Ishikawa (cell line): Measurements from ENCODE around the gene LRRC55.

Experiments
- CEBPB ChIP-seq: IDR thresholded peaks from 2 replicates; pipeline ENCODE4 v1.6.1; 2012
- CREB1 ChIP-seq: IDR thresholded peaks from 2 replicates; pipeline ENCODE4 v1.6.1; 2012; ENCODE audit warnings: low read depth
- EGR1 ChIP-seq: IDR thresholded peaks from 2 replicates; pipeline ENCODE4 v1.6.1; 2012
- EP300 ChIP-seq: IDR thresholded peaks from 2 replicates; pipeline ENCODE4 v1.6.1; 2012; ENCODE audit warnings: borderline replicate concordance
- FOXM1 ChIP-seq: IDR thresholded peaks from 2 replicates; pipeline ENCODE4 v1.6.1; 2012; ENCODE audit warnings: low read depth, borderline replicate concordance
- NFIC ChIP-seq: IDR thresholded peaks from 2 replicates; pipeline ENCODE4 v1.6.1; 2012
- RAD21 ChIP-seq: IDR thresholded peaks from 2 replicates; pipeline ENCODE4 v1.6.1; 2012; ENCODE audit warnings: low read depth
- TAF1 ChIP-seq: IDR thresholded peaks from 2 replicates; pipeline ENCODE4 v1.6.1; 2012; ENCODE audit warnings: low read depth, mild to moderate bottlenecking
- TCF12 ChIP-seq: IDR thresholded peaks from 2 replicates; pipeline ENCODE4 v1.6.1; 2012; ENCODE audit warnings: low read depth
- TEAD4 ChIP-seq: IDR thresholded peaks from 2 replicates; pipeline ENCODE4 v1.6.1; 2012
- YY1 ChIP-seq: IDR thresholded peaks from 2 replicates; pipeline ENCODE4 v1.6.1; 2012; ENCODE audit warnings: low read depth
- ZBTB7A ChIP-seq: IDR thresholded peaks from 2 replicates; pipeline ENCODE4 v1.6.1; 2012; ENCODE audit warnings: low read depth
- TF ChIP-seq, protein P1 (sequence below): IDR thresholded peaks from 2 replicates; pipeline ENCODE4 v1.6.1; 2012; ENCODE audit warnings: low read depth, mild to moderate bottlenecking
- TF ChIP-seq, protein P2 (sequence below): IDR thresholded peaks from 2 replicates; pipeline ENCODE4 v1.6.1; 2012
- TF ChIP-seq, protein P3 (sequence below): IDR thresholded peaks from 2 replicates; pipeline ENCODE4 v1.6.1; 2012

LRRC55 gene

DNA sequence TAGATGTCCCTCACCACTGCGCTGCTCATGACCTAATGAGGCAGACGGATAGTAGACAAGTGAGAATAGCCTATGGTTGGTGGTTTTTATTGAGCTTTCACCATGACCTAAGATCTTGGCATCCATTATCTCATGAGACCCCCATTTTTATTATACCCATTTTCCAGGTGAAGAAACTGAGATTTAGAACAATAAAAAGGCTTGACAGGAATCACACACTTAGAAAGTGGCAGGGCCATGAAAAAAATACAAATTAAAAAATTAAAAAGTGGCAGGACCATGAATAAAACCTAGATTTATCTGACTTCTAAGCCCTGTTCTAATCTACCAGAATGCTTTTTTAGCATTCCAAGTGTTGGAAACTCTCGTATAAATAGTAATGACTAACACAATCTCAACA lies 1.1 kb downstream of the LRRC55 start:
- TF ChIP-seq CREB1, result no peak
- no peak for TF ChIP-seq EGR1
- TF ChIP-seq TEAD4, result no peak
- TF ChIP-seq CEBPB, result no peak
- no peak for TF ChIP-seq ZBTB7A

DNA sequence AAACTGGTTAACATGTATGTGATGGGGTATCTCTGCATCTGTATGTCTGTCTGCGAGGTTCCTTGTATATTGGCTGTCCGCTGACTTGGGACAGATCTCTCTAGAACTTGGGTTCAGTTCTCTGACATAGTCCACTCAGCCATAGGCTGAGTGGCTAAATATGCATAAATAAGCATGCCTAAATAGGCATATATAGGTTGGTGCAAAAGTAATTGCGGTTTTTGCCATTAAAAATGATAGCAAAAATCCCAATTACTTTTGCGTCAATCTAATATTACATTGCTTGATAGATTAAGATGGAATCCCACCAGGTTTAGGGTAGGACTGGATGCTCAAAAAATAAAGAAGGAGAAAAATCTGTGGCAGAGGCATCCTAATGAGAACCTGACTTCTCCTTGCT lies 8.8 kb downstream of the LRRC55 start:
- TF ChIP-seq, protein P1, sequence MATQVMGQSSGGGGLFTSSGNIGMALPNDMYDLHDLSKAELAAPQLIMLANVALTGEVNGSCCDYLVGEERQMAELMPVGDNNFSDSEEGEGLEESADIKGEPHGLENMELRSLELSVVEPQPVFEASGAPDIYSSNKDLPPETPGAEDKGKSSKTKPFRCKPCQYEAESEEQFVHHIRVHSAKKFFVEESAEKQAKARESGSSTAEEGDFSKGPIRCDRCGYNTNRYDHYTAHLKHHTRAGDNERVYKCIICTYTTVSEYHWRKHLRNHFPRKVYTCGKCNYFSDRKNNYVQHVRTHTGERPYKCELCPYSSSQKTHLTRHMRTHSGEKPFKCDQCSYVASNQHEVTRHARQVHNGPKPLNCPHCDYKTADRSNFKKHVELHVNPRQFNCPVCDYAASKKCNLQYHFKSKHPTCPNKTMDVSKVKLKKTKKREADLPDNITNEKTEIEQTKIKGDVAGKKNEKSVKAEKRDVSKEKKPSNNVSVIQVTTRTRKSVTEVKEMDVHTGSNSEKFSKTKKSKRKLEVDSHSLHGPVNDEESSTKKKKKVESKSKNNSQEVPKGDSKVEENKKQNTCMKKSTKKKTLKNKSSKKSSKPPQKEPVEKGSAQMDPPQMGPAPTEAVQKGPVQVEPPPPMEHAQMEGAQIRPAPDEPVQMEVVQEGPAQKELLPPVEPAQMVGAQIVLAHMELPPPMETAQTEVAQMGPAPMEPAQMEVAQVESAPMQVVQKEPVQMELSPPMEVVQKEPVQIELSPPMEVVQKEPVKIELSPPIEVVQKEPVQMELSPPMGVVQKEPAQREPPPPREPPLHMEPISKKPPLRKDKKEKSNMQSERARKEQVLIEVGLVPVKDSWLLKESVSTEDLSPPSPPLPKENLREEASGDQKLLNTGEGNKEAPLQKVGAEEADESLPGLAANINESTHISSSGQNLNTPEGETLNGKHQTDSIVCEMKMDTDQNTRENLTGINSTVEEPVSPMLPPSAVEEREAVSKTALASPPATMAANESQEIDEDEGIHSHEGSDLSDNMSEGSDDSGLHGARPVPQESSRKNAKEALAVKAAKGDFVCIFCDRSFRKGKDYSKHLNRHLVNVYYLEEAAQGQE, result no peak
- TF ChIP-seq, protein P2, sequence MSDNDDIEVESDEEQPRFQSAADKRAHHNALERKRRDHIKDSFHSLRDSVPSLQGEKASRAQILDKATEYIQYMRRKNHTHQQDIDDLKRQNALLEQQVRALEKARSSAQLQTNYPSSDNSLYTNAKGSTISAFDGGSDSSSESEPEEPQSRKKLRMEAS, result no peak
- no peak for TF ChIP-seq CREB1
- no peak for TF ChIP-seq NFIC
- no peak for TF ChIP-seq TAF1
- TF ChIP-seq, protein P3, sequence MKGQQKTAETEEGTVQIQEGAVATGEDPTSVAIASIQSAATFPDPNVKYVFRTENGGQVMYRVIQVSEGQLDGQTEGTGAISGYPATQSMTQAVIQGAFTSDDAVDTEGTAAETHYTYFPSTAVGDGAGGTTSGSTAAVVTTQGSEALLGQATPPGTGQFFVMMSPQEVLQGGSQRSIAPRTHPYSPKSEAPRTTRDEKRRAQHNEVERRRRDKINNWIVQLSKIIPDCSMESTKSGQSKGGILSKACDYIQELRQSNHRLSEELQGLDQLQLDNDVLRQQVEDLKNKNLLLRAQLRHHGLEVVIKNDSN, result no peak
- no peak for TF ChIP-seq ZBTB7A
- TF ChIP-seq EGR1, result no peak
- no peak for TF ChIP-seq TEAD4
- no peak for TF ChIP-seq EP300
- TF ChIP-seq CEBPB, result no peak
- TF ChIP-seq RAD21, result no peak
- TF ChIP-seq YY1, result no peak

DNA sequence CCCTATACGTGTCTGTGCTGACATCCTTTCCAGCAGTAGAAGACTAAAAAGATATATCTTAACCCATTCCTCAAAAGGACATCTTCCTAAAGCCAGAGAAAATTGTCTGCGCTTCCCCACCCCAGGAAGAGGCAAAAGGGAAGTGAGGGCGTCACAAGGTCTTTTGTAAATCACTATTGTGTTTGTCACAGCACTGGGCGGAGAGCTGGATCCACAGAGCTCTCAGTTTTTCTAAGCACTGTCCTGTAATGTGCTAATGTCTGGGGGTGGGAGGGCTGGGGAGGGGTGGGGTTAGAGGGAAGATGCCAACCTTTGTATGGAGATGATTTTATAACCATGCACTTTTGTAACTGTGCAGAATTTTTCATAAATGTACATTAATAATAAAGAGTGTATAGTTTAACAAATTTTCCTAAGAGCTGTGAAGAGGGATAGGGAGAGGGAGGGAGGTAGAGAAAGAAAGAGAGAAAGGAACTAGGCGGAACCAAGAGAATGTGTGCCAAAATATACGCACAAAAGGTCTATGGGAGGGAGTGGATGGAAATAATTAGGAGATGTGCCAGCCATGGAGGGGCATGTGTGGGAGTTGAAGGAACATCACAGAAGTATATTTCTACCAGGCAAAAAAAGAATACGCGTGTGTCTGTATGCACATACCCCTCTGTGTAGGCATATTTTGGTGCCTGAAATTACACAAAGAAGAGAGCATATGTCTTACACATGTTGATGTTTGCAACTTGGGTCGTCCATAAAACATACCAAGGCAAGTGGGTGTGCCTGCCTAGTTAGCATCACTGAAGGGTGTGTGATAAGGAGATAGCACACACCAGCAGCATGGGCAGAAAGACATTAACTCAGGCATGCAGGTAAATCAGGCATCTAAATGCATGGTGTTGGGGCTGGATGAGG lies 9.8 kb downstream of the LRRC55 start:
- TF ChIP-seq ZBTB7A (no peak), TCF12 (no peak)

DNA sequence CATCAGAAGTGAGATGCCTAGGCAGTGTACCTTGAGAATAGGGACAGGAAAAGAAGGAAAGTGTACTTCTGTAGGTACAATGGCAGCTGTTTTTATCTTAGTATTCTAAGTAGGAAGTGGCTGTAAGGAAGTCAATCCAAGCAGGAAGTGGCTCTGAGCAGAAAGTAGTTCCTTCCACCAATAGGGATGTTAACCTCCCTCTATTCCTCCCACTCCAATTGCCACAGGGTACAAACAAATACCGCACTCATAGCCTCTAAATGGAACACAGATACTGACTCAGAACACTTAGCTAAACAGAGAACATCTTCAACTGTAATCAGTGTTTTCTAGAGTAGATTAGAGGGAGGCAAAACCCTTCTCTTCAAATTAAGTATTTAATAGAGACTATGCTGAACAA lies 10.6 kb downstream of the LRRC55 start:
- TF ChIP-seq CEBPB (no peak), EP300 (no peak), YY1 (no peak)

DNA sequence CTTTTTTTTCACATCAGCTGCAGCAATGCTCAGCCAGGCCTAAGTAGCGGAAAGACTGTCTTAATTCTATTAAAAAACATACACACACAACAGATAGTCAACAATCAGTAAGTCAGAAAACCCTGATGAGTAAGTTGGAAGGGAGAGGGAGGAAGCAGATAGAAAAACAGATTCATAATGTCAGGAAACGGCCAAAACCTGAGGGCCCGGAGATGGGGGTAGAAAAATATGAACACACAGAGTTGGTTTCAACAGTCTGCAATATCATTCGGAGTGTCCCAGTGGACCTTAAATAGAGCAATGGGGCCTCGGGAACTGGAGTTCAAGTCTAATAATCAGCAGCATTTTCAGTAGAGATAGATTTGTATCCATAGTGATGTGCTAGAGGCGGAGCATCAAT lies 14.8 kb downstream of the LRRC55 start:
- TF ChIP-seq EGR1, result no peak
- TF ChIP-seq EP300, result no peak
- TF ChIP-seq FOXM1, result no peak
- no peak for TF ChIP-seq RAD21
- TF ChIP-seq, protein P1, result no peak
- no peak for TF ChIP-seq TCF12
- TF ChIP-seq TAF1, result no peak
- TF ChIP-seq, protein P2, result no peak
- no peak for TF ChIP-seq TEAD4
- no peak for TF ChIP-seq ZBTB7A
- TF ChIP-seq NFIC, result no peak
- TF ChIP-seq CEBPB, result no peak
- no peak for TF ChIP-seq YY1
- TF ChIP-seq, protein P3, result no peak
- TF ChIP-seq CREB1, result no peak

DNA sequence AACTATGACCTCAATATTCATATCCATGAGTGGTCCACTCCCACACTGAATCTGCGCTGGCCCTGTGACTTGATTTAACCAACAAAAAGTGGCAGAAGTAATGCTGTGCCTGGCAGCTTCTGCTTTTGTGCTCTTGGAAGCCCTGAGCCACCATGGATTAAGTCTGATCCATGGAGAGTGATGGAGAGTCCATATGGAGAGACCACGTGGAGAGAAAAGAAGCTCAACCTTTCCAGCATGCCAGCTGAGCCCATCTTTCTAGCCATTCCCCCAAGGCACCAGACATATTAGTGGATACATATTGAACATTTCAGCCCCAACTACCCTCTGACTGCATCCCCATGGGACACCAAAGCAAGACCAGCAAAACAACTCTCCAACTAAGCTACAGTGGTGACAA lies 16.0 kb downstream of the LRRC55 start:
- TF ChIP-seq RAD21, result no peak
- TF ChIP-seq EGR1, result no peak
- no peak for TF ChIP-seq TCF12
- TF ChIP-seq CEBPB, result no peak
- no peak for TF ChIP-seq YY1
- TF ChIP-seq EP300, result no peak
- TF ChIP-seq, protein P3, result no peak
- TF ChIP-seq TAF1, result no peak
- no peak for TF ChIP-seq CREB1
- TF ChIP-seq FOXM1, result no peak
- no peak for TF ChIP-seq NFIC
- TF ChIP-seq, protein P2, result no peak
- no peak for TF ChIP-seq TEAD4
- TF ChIP-seq, protein P1, result no peak
- no peak for TF ChIP-seq ZBTB7A
